Activated CD8-positive, alpha-beta memory T cell treated with anti-CD3 and anti-CD28 coated beads, Interleukin-2, amount 50 U/mL, for 24 hours (primary cell): ENCODE results near the gene ABHD4.
"Not testable (repeated sequence)": the region's sequence is repeated elsewhere in the genome, so short reads cannot be mapped to it uniquely, and the experiment has no call there.

Source experiments
- DNase-seq: peaks from one replicate; pipeline ENCODE4 v3.0.0-alpha.2; 2020; ENCODE audit errors: extremely low read depth

ABHD4 gene

GRCh38 chr14:22627506-22628263 lies 29.6 kb downstream of the ABHD4 start:
- no peak for DNase-seq

GRCh38 chr14:22629361-22629760 lies 31.3 kb downstream of the ABHD4 start:
- DNase-seq, result no peak

GRCh38 chr14:22630066-22630465 lies 32.0 kb downstream of the ABHD4 start:
- no peak for DNase-seq

- no peak for DNase-seq
Measured at GRCh38 chr14:22630486-22630885, 32.4 kb downstream of the ABHD4 start.

GRCh38 chr14:22634233-22634900 lies 36.3 kb downstream of the ABHD4 start:
- DNase-seq, result no peak

GRCh38 chr14:22635980-22636379 lies 37.9 kb downstream of the ABHD4 start:
- DNase-seq, result not testable (repeated sequence)

GRCh38 chr14:22640192-22640591 lies 42.1 kb downstream of the ABHD4 start:
- DNase-seq, result no peak

GRCh38 chr14:22641846-22642245 lies 43.7 kb downstream of the ABHD4 start:
- DNase-seq, result no peak

GRCh38 chr14:22644305-22644635 lies 46.2 kb downstream of the ABHD4 start, which contains the start of gene OR6J1:
Gene OR6J1, minus strand, starts transcription at chr14:22644352. Its CDS starts 9,541 bp downstream, at chr14:22634811.
- no peak for DNase-seq

GRCh38 chr14:22646570-22647254 lies 48.6 kb downstream of the ABHD4 start:
- DNase-seq, result no peak

- no peak for DNase-seq
Measured at GRCh38 chr14:22648506-22648905, 50.4 kb downstream of the ABHD4 start.

- DNase-seq, result no peak
Measured at GRCh38 chr14:22650046-22650739, 52.1 kb downstream of the ABHD4 start.

GRCh38 chr14:22650960-22651521 lies 52.9 kb downstream of the ABHD4 start:
- no peak for DNase-seq

GRCh38 chr14:22651586-22651985 lies 53.5 kb downstream of the ABHD4 start:
- DNase-seq, result no peak

- no peak for DNase-seq
Measured at GRCh38 chr14:22653012-22653621, 55.0 kb downstream of the ABHD4 start.

- no peak for DNase-seq
Measured at GRCh38 chr14:22656226-22656625, 58.1 kb downstream of the ABHD4 start.

- no peak for DNase-seq
Measured at GRCh38 chr14:22656945-22657731, 59.0 kb downstream of the ABHD4 start.

- no peak for DNase-seq
Measured at GRCh38 chr14:22657861-22658260, 59.8 kb downstream of the ABHD4 start.

- no peak for DNase-seq
Measured at GRCh38 chr14:22658946-22659345, 60.8 kb downstream of the ABHD4 start.

- DNase-seq, result no peak
Measured at GRCh38 chr14:22660654-22661053, 62.6 kb downstream of the ABHD4 start.
